HepG2 (cell line): ENCODE results near the gene RMDN2. TPM values are rescaled to one million over a fixed set of nuclear protein-coding genes. Genes with fewer than 3 reads are reported as not detected.

ENCODE experiments used
- ARNT ChIP-seq: fragments of 450-650 bp; IDR thresholded peaks from 2 replicates; pipeline ENCODE4 v1.6.1; 2017
- HNRNPL ChIP-seq: fragments of 200-400 bp; formaldehyde crosslinking; IDR thresholded peaks from 2 replicates; pipeline ENCODE4 v1.6.1; 2017; ENCODE audit warnings: mild to moderate bottlenecking, low read depth, low read length
- JUND ChIP-seq: sonication (generic); formaldehyde crosslinking; IDR thresholded peaks from 2 replicates; pipeline ENCODE4 v1.8.0; 2022; ENCODE audit warnings: mild to moderate bottlenecking, missing genetic modification reagents
- MXI1 ChIP-seq: IDR thresholded peaks from 3 replicates; pipeline ENCODE4 v1.6.1; 2012; ENCODE audit warnings: low read depth, low read length, inconsistent platforms, borderline replicate concordance
- NR2F6 ChIP-seq, 2 experiments: IDR thresholded peaks; 2 replicates each; pipeline ENCODE4 v1.6.1; 2016; ENCODE audit warnings: antibody characterized with exemption in 1 of 2, mild to moderate bottlenecking in 1 of 2
- POGZ ChIP-seq: sonication (generic); formaldehyde crosslinking; IDR thresholded peaks from 2 replicates; pipeline ENCODE4 v1.4.0; 2020; ENCODE audit warnings: mild to moderate bottlenecking, missing genetic modification reagents
- PTBP1 ChIP-seq: fragments of 200-400 bp; formaldehyde crosslinking; IDR thresholded peaks from 2 replicates; pipeline ENCODE4 v1.6.1; 2018; ENCODE audit warnings: low read length, low read depth; ENCODE audit not compliant: poor library complexity, severe bottlenecking
- SRSF9 ChIP-seq: fragments of 200-400 bp; formaldehyde crosslinking; IDR thresholded peaks from 2 replicates; pipeline ENCODE4 v1.6.1; 2018; ENCODE audit warnings: borderline replicate concordance, mild to moderate bottlenecking, low read depth, low read length; ENCODE audit not compliant: insufficient read depth, poor library complexity, severe bottlenecking
- TCF7L2 ChIP-seq: IDR thresholded peaks from 2 replicates; pipeline ENCODE4 v1.6.1; 2011; ENCODE audit warnings: mild to moderate bottlenecking, low read depth, low read length, moderate library complexity
- TEAD3 ChIP-seq: optimal IDR thresholded peaks from 2 replicates; pipeline ENCODE3; 2016; ENCODE audit warnings: borderline replicate concordance
- ZFP36L2 ChIP-seq: sonication (generic); formaldehyde crosslinking; IDR thresholded peaks from 2 replicates; pipeline ENCODE4 v1.4.0; 2020; ENCODE audit warnings: missing genetic modification reagents
- ZKSCAN1 ChIP-seq: fragments of 150-350 bp; IDR thresholded peaks from 2 replicates; pipeline ENCODE4 v1.6.1; 2014; ENCODE audit warnings: low read length
- ZMYM3 ChIP-seq: sonication (generic); formaldehyde crosslinking; IDR thresholded peaks from 2 replicates; pipeline ENCODE4 v1.5.1; 2020; ENCODE audit warnings: mild to moderate bottlenecking, missing genetic modification reagents
- ZNF136 ChIP-seq: sonication (generic); formaldehyde crosslinking; IDR thresholded peaks from 2 replicates; pipeline ENCODE4 v1.8.1; 2022; ENCODE audit warnings: low read depth, mild to moderate bottlenecking, moderate library complexity, missing genetic modification reagents
- ZNF282 ChIP-seq: fragments of 450-650 bp; IDR thresholded peaks from 2 replicates; pipeline ENCODE4 v1.6.1; 2018; ENCODE audit not compliant: partially characterized antibody
- ZNF644 ChIP-seq: IDR thresholded peaks from 2 replicates; pipeline ENCODE4 v1.6.1; 2016; ENCODE audit warnings: low read depth
- ZNF746 ChIP-seq: sonication (generic); formaldehyde crosslinking; IDR thresholded peaks from 2 replicates; pipeline ENCODE4 v1.8.0; 2022; ENCODE audit warnings: mild to moderate bottlenecking, missing genetic modification reagents
- polyA plus RNA-seq, 8 experiments: library from polyadenylated mRNA; depleted of rRNA in 3 of 8; stranded (reverse) in 7 of 8; unstranded in 1 of 8; fragments of >200 nt; fragmentation: Illumina TruSeq in 4 of 8; extraction: Trizol in 4 of 8; gene quantifications; 2 replicates each; pipeline versions ENCODE4 v1.2.1 to v1.2.3, GENCODE V29; 2011 to 2016; ENCODE audit warnings: low read depth in 4 of 8, missing spikeins in 1 of 8, mixed read lengths in 1 of 8; ENCODE audit not compliant: insufficient read depth in 1 of 8
- total RNA-seq, 5 experiments: library from RNA; depleted of rRNA; stranded (reverse); fragments of >200 nt; fragmentation: Illumina TruSeq; extraction: Trizol; gene quantifications; 2 replicates each; pipeline ENCODE4 v1.2.3, GENCODE V29; 2016; ENCODE audit warnings: low read depth in 1 of 5
- TF ChIP-seq, protein P1 (sequence below): sonication (generic); formaldehyde crosslinking; IDR thresholded peaks from 2 replicates; pipeline ENCODE4 v1.4.0; 2020; ENCODE audit warnings: missing genetic modification reagents; ENCODE audit errors: not compliant biosample characterization
- TF ChIP-seq, protein P2 (sequence below): sonication (generic); formaldehyde crosslinking; IDR thresholded peaks from 2 replicates; pipeline ENCODE4 v1.5.1; 2020; ENCODE audit warnings: missing genetic modification reagents, mild to moderate bottlenecking, borderline replicate concordance
- TF ChIP-seq, protein P3 (sequence below): IDR thresholded peaks from 2 replicates; pipeline ENCODE4 v1.6.1; 2016; ENCODE audit warnings: mild to moderate bottlenecking
- TF ChIP-seq, protein P4 (sequence below): sonication (generic); formaldehyde crosslinking; IDR thresholded peaks from 2 replicates; pipeline ENCODE4 v1.4.0; 2020; ENCODE audit warnings: mild to moderate bottlenecking, missing genetic modification reagents

RMDN2 gene
- total and polyA plus RNA-seq, 2 of the 13 experiments (the other 11 are each of a cell fraction or from before 2014, with no cell fraction given), result 2.3 to 8.9 TPM

DNA sequence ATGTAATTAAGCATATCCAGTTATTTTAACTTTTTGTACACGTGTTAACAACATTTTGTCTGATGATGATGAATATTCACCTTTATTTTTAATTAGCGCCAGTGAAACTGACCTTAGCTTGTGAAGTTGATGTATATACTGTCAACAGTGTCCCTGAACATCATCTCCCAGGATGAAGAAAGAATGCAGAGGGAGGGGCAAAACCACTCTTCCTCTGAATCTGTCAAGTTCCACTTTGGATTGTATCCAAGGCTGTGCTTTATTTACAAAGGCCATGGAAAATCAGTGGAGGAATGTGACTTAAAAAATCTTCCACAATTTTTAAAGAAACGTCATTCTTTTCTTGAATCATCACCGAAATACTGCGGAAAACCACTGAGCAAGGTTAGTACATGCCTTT lies 4.5 kb upstream of the RMDN2 start (continued):
- TF ChIP-seq ZKSCAN1 (no peak), JUND (CRISPR knock-in tag) (no peak), MXI1 (no peak), ZNF282 (no peak), PTBP1 (no peak), ZNF746 (CRISPR knock-in tag) (no peak), ZFP36L2 (CRISPR knock-in tag) (no peak), ZMYM3 (CRISPR knock-in tag) (no peak), POGZ (CRISPR knock-in tag) (no peak), ZNF136 (CRISPR knock-in tag) (no peak), ARNT (no peak), TCF7L2 (no peak), TEAD3 (CRISPR knock-in tag) (peak; percentile 96), HNRNPL (no peak), ZNF644 (CRISPR knock-in tag) (0 out of 2 replicates have a peak, but pooled peaks have one; percentile 36), SRSF9 (no peak), NR2F6 (IDR thresholded peaks at IDR 0.05) (peak; percentile 44; the same call in 1 of the 2 replicates), NR2F6 (CRISPR knock-in tag; IDR thresholded peaks at IDR 0.05) (peak; percentile 76)
- TF ChIP-seq, protein P1, sequence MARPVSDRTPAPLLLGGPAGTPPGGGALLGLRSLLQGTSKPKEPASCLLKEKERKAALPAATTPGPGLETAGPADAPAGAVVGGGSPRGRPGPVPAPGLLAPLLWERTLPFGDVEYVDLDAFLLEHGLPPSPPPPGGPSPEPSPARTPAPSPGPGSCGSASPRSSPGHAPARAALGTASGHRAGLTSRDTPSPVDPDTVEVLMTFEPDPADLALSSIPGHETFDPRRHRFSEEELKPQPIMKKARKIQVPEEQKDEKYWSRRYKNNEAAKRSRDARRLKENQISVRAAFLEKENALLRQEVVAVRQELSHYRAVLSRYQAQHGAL (CRISPR knock-in tag), result no peak
- TF ChIP-seq, protein P2, sequence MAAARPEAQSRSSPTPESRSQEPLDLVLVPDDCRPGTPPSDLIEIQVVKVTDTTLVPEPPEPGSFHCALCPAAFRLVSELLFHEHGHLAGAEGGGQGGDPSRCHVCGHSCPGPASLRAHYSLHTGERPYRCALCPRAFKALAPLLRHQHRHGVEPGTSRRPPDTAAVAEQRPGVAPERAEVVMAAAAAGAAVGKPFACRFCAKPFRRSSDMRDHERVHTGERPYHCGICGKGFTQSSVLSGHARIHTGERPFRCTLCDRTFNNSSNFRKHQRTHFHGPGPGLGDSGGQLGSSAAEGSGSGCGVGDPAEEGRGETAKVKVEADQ (CRISPR knock-in tag), result no peak
- TF ChIP-seq, protein P3, sequence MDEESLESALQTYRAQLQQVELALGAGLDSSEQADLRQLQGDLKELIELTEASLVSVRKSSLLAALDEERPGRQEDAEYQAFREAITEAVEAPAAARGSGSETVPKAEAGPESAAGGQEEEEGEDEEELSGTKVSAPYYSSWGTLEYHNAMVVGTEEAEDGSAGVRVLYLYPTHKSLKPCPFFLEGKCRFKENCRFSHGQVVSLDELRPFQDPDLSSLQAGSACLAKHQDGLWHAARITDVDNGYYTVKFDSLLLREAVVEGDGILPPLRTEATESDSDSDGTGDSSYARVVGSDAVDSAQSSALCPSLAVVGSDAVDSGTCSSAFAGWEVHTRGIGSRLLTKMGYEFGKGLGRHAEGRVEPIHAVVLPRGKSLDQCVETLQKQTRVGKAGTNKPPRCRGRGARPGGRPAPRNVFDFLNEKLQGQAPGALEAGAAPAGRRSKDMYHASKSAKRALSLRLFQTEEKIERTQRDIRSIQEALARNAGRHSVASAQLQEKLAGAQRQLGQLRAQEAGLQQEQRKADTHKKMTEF, result 0 out of 2 replicates have a peak, but pooled peaks have one; percentile 14
- TF ChIP-seq, protein P4, sequence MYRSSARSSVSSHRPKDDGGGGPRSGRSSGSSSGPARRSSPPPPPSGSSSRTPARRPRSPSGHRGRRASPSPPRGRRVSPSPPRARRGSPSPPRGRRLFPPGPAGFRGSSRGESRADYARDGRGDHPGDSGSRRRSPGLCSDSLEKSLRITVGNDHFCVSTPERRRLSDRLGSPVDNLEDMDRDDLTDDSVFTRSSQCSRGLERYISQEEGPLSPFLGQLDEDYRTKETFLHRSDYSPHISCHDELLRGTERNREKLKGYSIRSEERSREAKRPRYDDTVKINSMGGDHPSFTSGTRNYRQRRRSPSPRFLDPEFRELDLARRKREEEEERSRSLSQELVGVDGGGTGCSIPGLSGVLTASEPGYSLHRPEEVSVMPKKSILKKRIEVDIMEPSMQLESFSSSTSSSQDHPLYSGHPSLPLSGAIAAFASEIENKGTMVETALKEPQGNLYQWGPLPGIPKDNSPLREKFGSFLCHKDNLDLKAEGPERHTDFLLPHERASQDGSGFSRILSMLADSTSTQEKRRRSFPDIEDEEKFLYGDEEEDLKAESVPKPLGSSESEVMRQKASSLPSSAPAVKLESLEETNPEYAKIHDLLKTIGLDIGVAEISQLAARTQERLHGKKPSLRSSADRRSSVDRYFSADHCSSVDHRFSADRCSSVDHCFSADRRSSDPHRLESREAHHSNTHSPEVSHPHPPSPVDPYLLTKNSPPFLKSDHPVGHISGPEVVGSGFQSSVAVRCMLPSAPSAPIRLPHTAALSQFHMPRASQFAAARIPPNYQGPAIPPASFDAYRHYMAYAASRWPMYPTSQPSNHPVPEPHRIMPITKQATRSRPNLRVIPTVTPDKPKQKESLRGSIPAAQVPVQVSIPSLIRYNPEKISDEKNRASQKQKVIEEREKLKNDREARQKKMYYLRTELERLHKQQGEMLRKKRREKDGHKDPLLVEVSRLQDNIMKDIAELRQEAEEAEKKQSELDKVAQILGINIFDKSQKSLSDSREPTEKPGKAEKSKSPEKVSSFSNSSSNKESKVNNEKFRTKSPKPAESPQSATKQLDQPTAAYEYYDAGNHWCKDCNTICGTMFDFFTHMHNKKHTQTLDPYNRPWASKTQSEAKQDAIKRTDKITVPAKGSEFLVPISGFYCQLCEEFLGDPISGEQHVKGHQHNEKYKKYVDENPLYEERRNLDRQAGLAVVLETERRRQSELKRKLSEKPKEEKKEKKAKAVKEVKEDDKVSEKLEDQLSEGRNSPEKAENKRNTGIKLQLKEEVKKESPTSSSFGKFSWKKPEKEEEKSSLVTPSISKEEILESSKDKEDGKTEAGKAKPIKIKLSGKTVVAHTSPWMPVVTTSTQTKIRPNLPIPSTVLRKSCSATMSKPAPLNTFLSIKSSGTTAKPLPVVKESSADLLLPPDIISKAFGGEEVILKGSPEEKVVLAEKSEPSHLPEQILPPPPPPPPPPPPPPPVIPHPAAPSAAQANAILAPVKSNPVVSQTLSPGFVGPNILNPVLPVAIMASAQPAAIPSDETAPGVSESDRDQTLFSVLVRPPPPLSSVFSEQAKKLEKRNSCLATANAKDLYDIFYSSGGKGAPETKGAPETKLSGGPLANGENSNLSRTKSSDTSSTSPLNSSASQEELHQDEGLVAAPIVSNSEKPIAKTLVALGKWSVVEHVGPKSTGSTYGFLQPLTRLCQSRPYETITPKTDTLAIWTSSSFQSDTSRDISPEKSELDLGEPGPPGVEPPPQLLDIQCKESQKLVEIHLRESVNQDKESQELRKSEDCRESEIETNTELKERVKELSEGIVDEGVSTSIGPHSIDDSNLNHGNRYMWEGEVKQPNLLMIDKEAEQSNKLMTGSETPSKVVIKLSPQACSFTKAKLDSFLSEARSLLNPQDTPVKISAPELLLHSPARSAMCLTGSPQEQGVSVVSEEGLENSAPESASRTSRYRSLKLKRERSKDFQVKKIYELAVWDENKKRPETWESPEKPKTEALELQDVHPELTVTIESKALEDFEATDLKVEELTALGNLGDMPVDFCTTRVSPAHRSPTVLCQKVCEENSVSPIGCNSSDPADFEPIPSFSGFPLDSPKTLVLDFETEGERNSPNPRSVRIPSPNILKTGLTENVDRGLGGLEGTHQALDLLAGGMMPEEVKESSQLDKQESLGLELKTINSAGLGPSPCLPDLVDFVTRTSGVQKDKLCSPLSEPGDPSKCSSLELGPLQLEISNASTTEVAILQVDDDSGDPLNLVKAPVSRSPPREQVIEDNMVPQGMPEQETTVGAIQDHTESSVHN (CRISPR knock-in tag), result no peak
